ENCODE data around the gene JOSD1.

GRCh38 chr22:38719196-38719595 lies 18.5 kb upstream of the JOSD1 start:
- TF ChIP-seq EP300 (IDR thresholded peaks at IDR 0.05) (no peak), CTCF (IDR thresholded peaks at IDR 0.05) (no peak)

Measured in gastroesophageal sphincter (tissue), 3 donors.